HG03575 (cell line): ENCODE data around the gene CENPVL2.
"Not testable (repeated sequence)": the region's sequence is repeated elsewhere in the genome, so short reads cannot be mapped to it uniquely, and the experiment has no call there.

ENCODE experiments used
- ATAC-seq: cut with Tn5 transposase; IDR thresholded peaks from one replicate; pipeline ENCODE4 v1.9.1; 2021; ENCODE audit not compliant: unreplicated experiment, insufficient number of reproducible peaks, low FRiP score; ENCODE audit errors: extremely low read depth

CENPVL2 gene

DNA sequence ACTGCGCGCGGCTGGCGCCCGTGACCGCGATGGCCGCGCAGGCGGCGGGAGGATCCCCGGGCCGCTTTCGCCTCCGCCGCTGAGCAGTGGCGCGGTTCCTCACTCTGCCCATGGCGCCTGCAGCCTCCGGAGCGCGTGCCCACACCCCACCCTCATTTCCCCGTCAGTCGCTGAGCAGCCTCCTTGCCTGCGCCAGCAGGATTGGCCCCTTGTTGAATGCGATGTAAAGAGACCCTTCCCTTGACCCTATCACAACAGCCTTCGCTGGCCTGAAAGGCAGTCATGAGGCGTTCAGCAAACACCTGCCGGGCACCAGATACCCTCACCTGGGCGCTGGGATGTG, at the start of gene CENPVL2:
CENPVL2 (minus strand) TSS at position 112 of the 343 bp plus-strand sequence; CDS start at position 112, 0 bp downstream.
- ATAC-seq = not testable (repeated sequence)

DNA sequence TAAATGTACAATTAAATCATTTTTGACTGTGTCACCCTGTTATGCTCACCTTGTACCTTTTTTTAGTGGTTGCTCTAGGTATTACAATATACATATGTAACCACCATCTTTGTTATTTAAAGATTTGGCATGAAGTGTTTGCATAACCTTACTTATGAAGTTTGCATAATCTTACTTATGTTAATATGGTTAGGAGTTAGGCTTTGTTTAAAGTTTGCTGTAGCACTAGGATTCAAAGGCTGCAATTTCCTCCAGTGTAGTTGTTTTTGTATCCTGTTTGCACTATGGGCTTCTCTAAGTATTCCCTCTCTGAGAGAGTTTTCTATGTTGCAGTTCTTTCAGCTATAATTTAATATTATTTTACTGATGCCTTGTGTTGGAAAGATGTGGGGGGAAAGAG, 45.6 kb upstream of the CENPVL2 start:
- no peak for ATAC-seq

DNA sequence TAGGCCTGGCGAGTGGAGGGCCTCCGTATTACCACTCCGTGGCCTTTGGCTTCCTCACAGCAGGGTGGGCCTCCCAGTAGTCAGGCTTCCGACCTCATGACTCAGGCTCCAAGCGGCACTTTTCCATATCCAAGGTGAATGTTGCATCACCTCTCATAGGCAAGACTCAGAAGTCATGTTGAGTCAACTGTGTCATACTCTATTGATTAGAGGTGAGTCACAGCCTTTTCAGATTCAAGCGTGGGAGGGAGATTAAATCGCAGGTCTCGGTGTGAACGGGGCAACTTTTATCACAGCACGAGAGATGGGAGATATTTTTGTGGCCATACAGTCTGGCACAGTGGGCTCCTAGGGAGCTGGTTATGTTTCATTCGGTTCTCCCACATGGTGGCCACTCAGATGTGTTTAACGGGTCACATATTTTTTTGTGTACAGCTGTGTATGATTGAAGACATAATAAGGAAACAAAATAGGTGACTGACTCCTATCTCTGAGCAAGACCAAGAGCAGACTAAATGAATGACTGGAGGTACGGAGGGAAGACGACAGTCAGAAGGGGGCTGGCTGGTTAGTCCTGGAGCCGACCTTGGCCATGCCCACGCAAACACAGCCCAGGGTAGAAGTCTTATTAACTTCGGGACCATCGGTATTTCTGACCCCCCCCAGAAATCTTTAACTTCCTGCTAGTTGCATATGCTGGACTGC, 30.5 kb upstream of the CENPVL2 start:
- ATAC-seq = not testable (repeated sequence)

DNA sequence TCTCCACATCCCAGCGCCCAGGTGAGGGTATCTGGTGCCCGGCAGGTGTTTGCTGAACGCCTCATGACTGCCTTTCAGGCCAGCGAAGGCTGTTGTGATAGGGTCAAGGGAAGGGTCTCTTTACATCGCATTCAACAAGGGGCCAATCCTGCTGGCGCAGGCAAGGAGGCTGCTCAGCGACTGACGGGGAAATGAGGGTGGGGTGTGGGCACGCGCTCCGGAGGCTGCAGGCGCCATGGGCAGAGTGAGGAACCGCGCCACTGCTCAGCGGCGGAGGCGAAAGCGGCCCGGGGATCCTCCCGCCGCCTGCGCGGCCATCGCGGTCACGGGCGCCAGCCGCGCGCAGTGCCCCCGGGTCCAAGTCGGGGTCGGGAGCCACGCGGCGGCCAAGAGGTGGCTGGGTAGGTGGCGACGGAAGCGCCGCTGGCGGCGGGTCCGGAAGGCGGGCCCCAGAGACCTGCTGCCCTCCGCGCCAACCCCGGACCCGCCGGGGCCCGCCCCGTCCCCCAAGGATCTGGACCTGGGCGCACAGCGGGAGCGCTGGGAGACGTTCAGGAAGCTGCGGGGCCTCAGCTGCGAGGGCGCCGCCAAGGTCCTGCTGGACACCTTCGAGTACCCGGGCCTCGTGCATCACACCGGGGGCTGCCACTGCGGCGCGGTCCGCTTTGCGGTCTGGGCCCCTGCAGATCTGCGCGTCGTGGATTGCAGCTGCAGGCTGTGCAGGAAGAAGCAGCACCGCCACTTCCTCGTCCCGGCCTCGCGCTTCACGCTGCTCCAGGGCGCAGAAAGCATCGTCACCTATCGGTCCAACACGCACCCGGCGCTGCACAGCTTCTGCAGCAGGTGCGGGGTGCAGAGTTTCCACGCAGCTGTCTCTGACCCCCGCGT, 27.9 kb upstream of the CENPVL2 start, which contains the start of gene CENPVL1:
CENPVL1 (plus strand) TSS at position 236 of the 888 bp plus-strand sequence; CDS start at position 236, 0 bp downstream.
- not testable (repeated sequence) for ATAC-seq

DNA sequence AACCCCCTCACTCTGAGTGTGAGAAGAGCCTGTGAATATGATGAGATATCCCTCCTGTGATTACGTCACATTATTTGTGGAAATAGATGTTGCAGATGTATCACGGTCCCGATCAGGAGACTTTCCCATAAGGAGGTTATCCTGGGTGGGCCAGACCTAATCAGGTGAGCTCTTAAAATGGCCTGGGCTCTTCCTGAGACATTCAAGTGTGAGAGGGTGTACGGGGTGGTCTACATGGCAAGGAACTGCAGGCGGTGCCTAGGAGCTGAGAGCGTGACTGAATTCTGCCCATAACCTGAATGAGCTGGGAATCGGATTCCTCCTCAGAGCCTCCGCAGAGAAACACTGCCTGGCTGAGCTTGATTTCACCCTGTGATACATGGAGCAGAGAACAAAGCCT, 14.8 kb upstream of the CENPVL2 start:
- no peak for ATAC-seq

DNA sequence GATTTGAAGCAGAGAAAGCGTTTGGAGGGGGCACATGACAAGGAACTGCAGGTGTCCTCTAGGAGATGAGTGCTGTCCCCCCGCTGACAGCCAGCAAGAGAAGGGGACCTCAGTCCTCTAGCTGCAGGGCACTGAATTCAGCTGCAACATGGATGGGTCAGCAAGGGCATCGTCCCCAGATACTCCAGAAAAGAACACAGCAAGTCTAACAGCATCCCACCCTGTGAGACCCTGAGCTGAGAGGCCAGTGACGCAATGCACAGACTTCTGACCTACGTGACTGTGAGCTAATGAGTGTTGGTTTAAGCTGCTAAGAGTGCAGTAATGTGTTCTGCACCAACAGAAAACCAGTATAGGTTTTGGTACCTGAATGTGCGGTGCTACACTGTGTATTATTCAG, 11.6 kb upstream of the CENPVL2 start:
- no peak for ATAC-seq

DNA sequence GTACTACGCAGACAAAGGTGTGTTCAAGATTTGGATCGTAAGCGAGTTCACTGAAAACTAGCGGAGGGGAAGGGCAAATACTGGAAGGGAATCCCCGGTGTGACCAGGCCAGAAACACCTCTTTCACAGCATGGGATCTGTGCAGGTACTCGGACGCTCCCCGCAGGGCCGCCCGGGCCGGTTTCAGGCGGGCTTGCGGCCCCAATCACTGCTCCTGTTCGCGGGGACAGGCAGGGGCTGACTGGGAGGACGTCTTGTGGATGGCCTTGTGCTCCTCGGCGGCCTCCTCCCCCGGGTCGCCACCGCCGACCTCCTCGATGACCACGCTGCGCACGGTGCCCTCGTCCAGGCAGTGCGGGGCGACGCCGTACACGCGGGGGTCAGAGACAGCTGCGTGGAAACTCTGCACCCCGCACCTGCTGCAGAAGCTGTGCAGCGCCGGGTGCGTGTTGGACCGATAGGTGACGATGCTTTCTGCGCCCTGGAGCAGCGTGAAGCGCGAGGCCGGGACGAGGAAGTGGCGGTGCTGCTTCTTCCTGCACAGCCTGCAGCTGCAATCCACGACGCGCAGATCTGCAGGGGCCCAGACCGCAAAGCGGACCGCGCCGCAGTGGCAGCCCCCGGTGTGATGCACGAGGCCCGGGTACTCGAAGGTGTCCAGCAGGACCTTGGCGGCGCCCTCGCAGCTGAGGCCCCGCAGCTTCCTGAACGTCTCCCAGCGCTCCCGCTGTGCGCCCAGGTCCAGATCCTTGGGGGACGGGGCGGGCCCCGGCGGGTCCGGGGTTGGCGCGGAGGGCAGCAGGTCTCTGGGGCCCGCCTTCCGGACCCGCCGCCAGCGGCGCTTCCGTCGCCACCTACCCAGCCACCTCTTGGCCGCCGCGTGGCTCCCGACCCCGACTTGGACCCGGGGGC, 567 bp downstream of the CENPVL2 start:
- ATAC-seq = not testable (repeated sequence)

DNA sequence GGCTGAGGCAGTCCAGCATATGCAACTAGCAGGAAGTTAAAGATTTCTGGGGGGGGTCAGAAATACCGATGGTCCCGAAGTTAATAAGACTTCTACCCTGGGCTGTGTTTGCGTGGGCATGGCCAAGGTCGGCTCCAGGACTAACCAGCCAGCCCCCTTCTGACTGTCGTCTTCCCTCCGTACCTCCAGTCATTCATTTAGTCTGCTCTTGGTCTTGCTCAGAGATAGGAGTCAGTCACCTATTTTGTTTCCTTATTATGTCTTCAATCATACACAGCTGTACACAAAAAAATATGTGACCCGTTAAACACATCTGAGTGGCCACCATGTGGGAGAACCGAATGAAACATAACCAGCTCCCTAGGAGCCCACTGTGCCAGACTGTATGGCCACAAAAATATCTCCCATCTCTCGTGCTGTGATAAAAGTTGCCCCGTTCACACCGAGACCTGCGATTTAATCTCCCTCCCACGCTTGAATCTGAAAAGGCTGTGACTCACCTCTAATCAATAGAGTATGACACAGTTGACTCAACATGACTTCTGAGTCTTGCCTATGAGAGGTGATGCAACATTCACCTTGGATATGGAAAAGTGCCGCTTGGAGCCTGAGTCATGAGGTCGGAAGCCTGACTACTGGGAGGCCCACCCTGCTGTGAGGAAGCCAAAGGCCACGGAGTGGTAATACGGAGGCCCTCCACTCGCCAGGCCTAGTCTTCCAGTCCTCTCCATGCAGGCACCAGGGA, 2.8 kb downstream of the CENPVL2 start:
- not testable (repeated sequence) for ATAC-seq

DNA sequence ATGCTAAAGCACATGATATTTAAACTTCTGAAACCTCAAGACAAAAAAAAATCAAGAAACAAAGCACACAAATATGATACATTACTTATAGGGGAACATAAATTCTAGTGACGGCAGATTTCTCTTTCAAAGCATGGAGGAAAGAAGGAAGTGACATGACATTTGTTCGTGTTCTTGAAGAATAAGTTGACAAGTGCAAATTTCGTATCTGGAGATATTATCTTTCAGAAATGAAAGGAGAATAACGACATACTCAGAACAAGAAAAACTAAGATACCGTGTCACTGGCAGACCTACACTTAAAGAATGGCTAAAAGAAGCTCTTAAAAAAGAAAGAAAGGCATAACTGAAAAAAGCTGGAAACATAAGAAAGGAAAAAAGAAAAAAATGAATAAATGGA, 16.6 kb downstream of the CENPVL2 start:
- no peak for ATAC-seq

DNA sequence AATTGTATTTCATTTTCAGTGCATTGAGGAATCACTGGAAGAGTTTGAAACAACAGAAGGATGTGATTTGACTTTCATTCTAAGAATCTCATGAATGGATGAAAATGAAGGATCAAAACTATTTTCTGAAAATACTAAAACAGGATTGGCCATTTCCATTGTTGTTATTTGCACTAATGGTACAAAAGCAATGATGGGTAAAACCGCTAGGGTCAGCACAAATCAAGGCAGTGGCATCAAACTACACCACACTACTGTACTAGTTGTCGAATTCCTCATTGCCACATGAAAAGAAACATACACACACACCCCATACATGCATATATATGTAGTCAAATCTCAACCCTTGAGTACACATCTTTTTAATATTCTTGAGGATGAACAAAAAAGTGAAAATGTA, 39.3 kb downstream of the CENPVL2 start:
- ATAC-seq = no peak

DNA sequence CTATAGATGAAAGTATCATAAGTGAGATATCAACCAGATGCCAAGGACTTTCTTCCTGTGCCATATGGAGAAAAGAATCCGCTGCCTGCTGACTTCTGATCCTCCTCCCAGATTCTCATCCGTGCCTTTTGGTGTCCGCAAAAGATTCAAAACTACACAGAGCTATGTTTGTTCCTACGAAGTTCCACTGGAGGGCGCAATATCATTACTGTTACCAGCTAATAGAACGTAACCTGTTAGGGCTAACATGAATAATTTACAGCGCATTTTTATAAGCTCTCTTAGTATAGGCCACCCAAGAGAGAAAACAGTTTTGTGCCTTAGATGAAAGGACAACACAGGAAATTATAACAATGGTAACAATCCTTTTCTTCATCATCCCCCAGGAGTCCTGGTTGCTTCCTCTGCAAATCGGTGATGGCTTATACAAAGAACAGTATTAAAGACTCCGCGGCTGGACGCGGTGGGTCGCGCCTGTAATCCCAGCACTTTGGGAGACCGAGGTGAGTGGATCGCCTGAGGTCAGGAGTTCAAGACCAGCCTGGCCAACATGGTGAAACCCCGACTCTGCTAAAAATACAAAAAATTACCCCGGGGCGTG, 41.1 kb downstream of the CENPVL2 start:
- ATAC-seq = no peak

DNA sequence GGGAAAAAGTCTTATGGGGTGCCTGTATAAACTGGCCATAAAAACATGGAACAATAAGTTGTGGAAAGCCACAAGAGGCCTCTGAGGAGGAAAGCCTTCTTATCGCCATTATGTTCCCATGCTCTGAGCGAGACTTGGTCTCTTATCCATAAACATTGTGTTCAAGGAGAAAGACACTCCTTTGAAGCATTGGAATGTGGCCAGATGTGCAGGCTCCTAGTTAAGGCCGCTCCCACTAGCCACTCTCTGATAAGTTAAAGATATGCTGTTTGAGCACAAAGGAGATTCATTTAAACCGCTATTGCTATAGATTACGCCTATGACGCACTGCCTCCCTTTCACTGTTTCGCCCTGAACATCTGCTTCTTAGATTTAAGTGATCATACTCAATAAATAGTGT, 46.1 kb downstream of the CENPVL2 start:
- not testable (repeated sequence) for ATAC-seq
